Measurements from ENCODE around the gene GOLT1B. TPM values are rescaled to one million over a fixed set of nuclear protein-coding genes. Genes with fewer than 3 reads are reported as not detected.

GOLT1B gene
- total and polyA plus RNA-seq, 2 of the 13 experiments (the other 11 are each of a cell fraction or from before 2014, with no cell fraction given) = 23.6 to 38.4 TPM

DNA sequence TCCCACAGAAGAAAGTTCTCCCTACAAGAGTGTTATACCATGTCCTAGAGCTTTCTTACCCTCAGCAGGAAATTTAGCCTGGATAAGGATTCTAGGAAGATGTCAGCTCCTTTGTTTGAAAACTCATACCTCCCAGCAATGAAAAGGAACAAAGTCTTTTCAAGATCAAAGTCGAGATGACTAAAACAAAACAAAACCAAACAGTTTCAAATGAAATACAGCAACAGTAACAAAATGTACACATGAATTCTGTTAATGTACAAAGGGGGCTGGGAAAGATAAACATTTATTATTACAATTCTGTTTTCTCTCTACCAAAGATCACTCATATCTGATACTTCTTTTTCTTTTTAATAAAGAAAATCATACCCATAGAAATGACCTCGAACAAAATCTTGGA, 61.3 kb downstream of the GOLT1B start (continued):
- TF ChIP-seq FIP1L1 (IDR thresholded peaks at IDR 0.05; ENCODE audit: borderline replicate concordance, insufficient read depth, low read depth, low read length) = no peak
- TF ChIP-seq ZNF180 (CRISPR knock-in tag; IDR thresholded peaks at IDR 0.05; ENCODE audit: borderline replicate concordance, low read depth) = no peak
- peak; percentile 86 for TF ChIP-seq ARID5B (CRISPR knock-in tag; IDR thresholded peaks at IDR 0.05)
- TF ChIP-seq ZNF839 (CRISPR knock-in tag; IDR thresholded peaks at IDR 0.05; ENCODE audit: borderline replicate concordance) = no peak
- peak; percentile 44; the same call in 1 of the 2 replicates for TF ChIP-seq MIER3 (CRISPR knock-in tag; IDR thresholded peaks at IDR 0.05; ENCODE audit: borderline replicate concordance)
- TF ChIP-seq FOXP1 (IDR thresholded peaks at IDR 0.05) = 0 out of 2 replicates have a peak, but pooled peaks have one; percentile 39
- peak; percentile 78 for TF ChIP-seq FOXP1 (CRISPR knock-in tag; IDR thresholded peaks at IDR 0.05)
- TF ChIP-seq, protein P1, sequence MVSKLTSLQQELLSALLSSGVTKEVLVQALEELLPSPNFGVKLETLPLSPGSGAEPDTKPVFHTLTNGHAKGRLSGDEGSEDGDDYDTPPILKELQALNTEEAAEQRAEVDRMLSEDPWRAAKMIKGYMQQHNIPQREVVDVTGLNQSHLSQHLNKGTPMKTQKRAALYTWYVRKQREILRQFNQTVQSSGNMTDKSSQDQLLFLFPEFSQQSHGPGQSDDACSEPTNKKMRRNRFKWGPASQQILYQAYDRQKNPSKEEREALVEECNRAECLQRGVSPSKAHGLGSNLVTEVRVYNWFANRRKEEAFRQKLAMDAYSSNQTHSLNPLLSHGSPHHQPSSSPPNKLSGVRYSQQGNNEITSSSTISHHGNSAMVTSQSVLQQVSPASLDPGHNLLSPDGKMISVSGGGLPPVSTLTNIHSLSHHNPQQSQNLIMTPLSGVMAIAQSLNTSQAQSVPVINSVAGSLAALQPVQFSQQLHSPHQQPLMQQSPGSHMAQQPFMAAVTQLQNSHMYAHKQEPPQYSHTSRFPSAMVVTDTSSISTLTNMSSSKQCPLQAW (CRISPR knock-in tag; IDR thresholded peaks at IDR 0.05) = no peak
- TF ChIP-seq MEIS1 (CRISPR knock-in tag; IDR thresholded peaks at IDR 0.05; ENCODE audit: borderline replicate concordance) = no peak
- TF ChIP-seq FOXA3 (CRISPR knock-in tag; IDR thresholded peaks at IDR 0.05) = peak; percentile 91
- TF ChIP-seq ZNF331 (CRISPR knock-in tag; IDR thresholded peaks at IDR 0.05) = no peak
- peak; percentile 65; the same call in 1 of the 2 replicates for TF ChIP-seq CREM (IDR thresholded peaks at IDR 0.05)
- TF ChIP-seq CREM (CRISPR knock-in tag; IDR thresholded peaks at IDR 0.05) = no peak
- peak; percentile 49 for TF ChIP-seq HDAC2 (CRISPR knock-in tag; IDR thresholded peaks at IDR 0.05)
- no peak for TF ChIP-seq RFX5 (IDR thresholded peaks at IDR 0.05; ENCODE audit: low read depth, low read length)
- TF ChIP-seq ZNF792 (CRISPR knock-in tag; IDR thresholded peaks at IDR 0.05) = no peak
- TF ChIP-seq, protein P2, sequence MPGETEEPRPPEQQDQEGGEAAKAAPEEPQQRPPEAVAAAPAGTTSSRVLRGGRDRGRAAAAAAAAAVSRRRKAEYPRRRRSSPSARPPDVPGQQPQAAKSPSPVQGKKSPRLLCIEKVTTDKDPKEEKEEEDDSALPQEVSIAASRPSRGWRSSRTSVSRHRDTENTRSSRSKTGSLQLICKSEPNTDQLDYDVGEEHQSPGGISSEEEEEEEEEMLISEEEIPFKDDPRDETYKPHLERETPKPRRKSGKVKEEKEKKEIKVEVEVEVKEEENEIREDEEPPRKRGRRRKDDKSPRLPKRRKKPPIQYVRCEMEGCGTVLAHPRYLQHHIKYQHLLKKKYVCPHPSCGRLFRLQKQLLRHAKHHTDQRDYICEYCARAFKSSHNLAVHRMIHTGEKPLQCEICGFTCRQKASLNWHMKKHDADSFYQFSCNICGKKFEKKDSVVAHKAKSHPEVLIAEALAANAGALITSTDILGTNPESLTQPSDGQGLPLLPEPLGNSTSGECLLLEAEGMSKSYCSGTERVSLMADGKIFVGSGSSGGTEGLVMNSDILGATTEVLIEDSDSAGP (CRISPR knock-in tag; IDR thresholded peaks at IDR 0.05; ENCODE audit: borderline replicate concordance) = no peak
- no peak for TF ChIP-seq ZNF883 (CRISPR knock-in tag; IDR thresholded peaks at IDR 0.05; ENCODE audit: not compliant biosample characterization)
- TF ChIP-seq FOXJ3 (CRISPR knock-in tag; IDR thresholded peaks at IDR 0.05; ENCODE audit: borderline replicate concordance) = 0 out of 2 replicates have a peak, but pooled peaks have one; percentile 38
- TF ChIP-seq KLF16 (CRISPR knock-in tag; IDR thresholded peaks at IDR 0.05) = 0 out of 4 replicates have a peak, but pooled peaks of 1 of the 2 experiments have one; percentile 26
- no peak for TF ChIP-seq ZNF703 (CRISPR knock-in tag; IDR thresholded peaks at IDR 0.05; ENCODE audit: borderline replicate concordance)
- peak; percentile 51; the same call in 1 of the 2 replicates for TF ChIP-seq TCF7L2 (IDR thresholded peaks at IDR 0.05; ENCODE audit: low read depth, low read length)

Data from HepG2 (cell line).